GM23338 (cell line): ENCODE data around the gene SOX12.

Source experiments
- CREB1 ChIP-seq: fragments of 250-450 bp; sonication (Bioruptor Pico); IDR thresholded peaks from 2 replicates; pipeline ENCODE4 v1.5.0; 2020; ENCODE audit warnings: low read depth, mild to moderate bottlenecking, moderate library complexity
- CTCF ChIP-seq, 2 experiments: fragments of 200-600 bp in 1 of 2; sonication (generic) in 1 of 2; conservative IDR thresholded peaks; 2 replicates each; pipeline versions ENCODE4 v1.5.1 to v1.6.1; 2016 to 2017; ENCODE audit warnings: antibody characterized with exemption in 2 of 2, low read depth in 2 of 2, mild to moderate bottlenecking in 2 of 2, moderate library complexity in 1 of 2
- EZH2 ChIP-seq: fragments of 200-600 bp; sonication (generic); IDR thresholded peaks from one replicate; pipeline ENCODE4 v1.8.0; 2017; ENCODE audit warnings: antibody characterized with exemption, mild to moderate bottlenecking, low read depth; ENCODE audit not compliant: unreplicated experiment
- EZH2phosphoT487 ChIP-seq: fragments of 200-600 bp; sonication (generic); IDR thresholded peaks from one replicate; pipeline ENCODE4 v1.8.1; 2018; ENCODE audit warnings: antibody characterized with exemption; ENCODE audit not compliant: unreplicated experiment
- JUNB ChIP-seq: IDR thresholded peaks from one replicate; pipeline ENCODE4 v1.6.1; 2016; ENCODE audit warnings: antibody characterized with exemption; ENCODE audit not compliant: unreplicated experiment
- POLR2AphosphoS5 ChIP-seq: IDR thresholded peaks from 2 replicates; pipeline ENCODE4 v1.6.1; 2016; ENCODE audit warnings: antibody characterized with exemption, low read depth
- REST ChIP-seq: IDR thresholded peaks from one replicate; pipeline ENCODE4 v1.6.1; 2018; ENCODE audit warnings: antibody characterized with exemption; ENCODE audit not compliant: unreplicated experiment
- ZNF114 ChIP-seq: fragments of 250-450 bp; sonication (Bioruptor Pico); IDR thresholded peaks from 2 replicates; pipeline ENCODE4 v1.5.0; 2020; ENCODE audit warnings: mild to moderate bottlenecking, moderate library complexity
- ZNF331 ChIP-seq: fragments of 250-450 bp; sonication (Bioruptor Pico); IDR thresholded peaks from 2 replicates; pipeline ENCODE4 v1.5.0; 2020; ENCODE audit warnings: low read depth, mild to moderate bottlenecking, moderate library complexity
- ZNF462 ChIP-seq: fragments of 250-450 bp; sonication (Bioruptor Pico); IDR thresholded peaks from 2 replicates; pipeline ENCODE4 v1.5.0; 2020; ENCODE audit warnings: mild to moderate bottlenecking, moderate library complexity

GRCh38 chr20:294602-295001 is 30.8 kb upstream of the SOX12 start:
- TF ChIP-seq EZH2 (no peak), CTCF (conservative IDR thresholded peaks at IDR 0.05; ENCODE audit: low read depth in 2 of 2) (no peak), REST (no peak), ZNF462 (no peak), JUNB (no peak), CREB1 (CRISPR knock-in tag) (no peak), POLR2AphosphoS5 (no peak), EZH2phosphoT487 (no peak), ZNF331 (CRISPR knock-in tag) (no peak), ZNF114 (CRISPR knock-in tag) (no peak)
